Smooth muscle cell (in vitro differentiated cells): Measurements from ENCODE around the gene ZSWIM2. TPM values are rescaled to one million over a fixed set of nuclear protein-coding genes. Genes with fewer than 3 reads are reported as not detected.

Source experiments
- DNase-seq: peaks from one replicate; lab custom pipeline; 2025; ENCODE audit not compliant: unreplicated experiment; lab: John Stamatoyannopoulos, UW
- H2AFZ ChIP-seq: fragments of 200-600 bp; sonication (generic); 2 replicates; pipeline ENCODE4 v1.6.0; 2016; ENCODE audit warnings: antibody characterized with exemption, low read depth, mild to moderate bottlenecking
- H3F3A ChIP-seq: fragments of 200-600 bp; sonication (generic); 2 replicates; pipeline ENCODE4 v1.6.0; 2017; ENCODE audit warnings: antibody characterized with exemption, low read depth
- H3K27ac ChIP-seq: fragments of 200-600 bp; sonication (generic); 2 replicates; pipeline ENCODE4 v1.5.1; 2016; ENCODE audit warnings: low read depth, mild to moderate bottlenecking
- H3K27me3 ChIP-seq: fragments of 200-600 bp; sonication (generic); 2 replicates; pipeline ENCODE4 v1.6.1; 2016; ENCODE audit warnings: low read depth, mild to moderate bottlenecking
- H3K36me3 ChIP-seq: fragments of 200-600 bp; sonication (generic); 2 replicates; pipeline ENCODE4 v1.5.1; 2016; ENCODE audit warnings: low read depth
- H3K4me1 ChIP-seq: fragments of 200-600 bp; sonication (generic); 2 replicates; pipeline ENCODE4 v1.5.1; 2016; ENCODE audit warnings: low read depth
- H3K4me2 ChIP-seq: fragments of 200-600 bp; sonication (generic); 2 replicates; pipeline ENCODE4 v1.6.0; 2016; ENCODE audit warnings: mild to moderate bottlenecking
- H3K4me3 ChIP-seq: fragments of 200-600 bp; sonication (generic); 2 replicates; pipeline ENCODE4 v1.5.1; 2016; ENCODE audit warnings: mild to moderate bottlenecking
- H3K79me2 ChIP-seq: fragments of 200-600 bp; sonication (generic); 2 replicates; pipeline ENCODE4 v1.6.0; 2016; ENCODE audit warnings: low read depth, mild to moderate bottlenecking
- H3K9ac ChIP-seq: fragments of 200-600 bp; sonication (generic); 2 replicates; pipeline ENCODE4 v1.6.0; 2016; ENCODE audit warnings: low read depth
- H3K9me3 ChIP-seq: fragments of 200-600 bp; sonication (generic); replicated peaks from 2 replicates; pipeline ENCODE4 v1.5.1; 2016; ENCODE audit warnings: low read depth
- H4K20me1 ChIP-seq: fragments of 200-600 bp; sonication (generic); 2 replicates; pipeline ENCODE4 v1.6.0; 2016; ENCODE audit warnings: low read depth
- WGBS: methylation state at CpG from one replicate; pipeline ENCODE4 v1.1.7; 2016; ENCODE audit warnings: low lambda C conversion rate; 5-methylcytosine and 5-hydroxymethylcytosine counted together
- polyA plus RNA-seq: library from polyadenylated mRNA; unstranded; fragments of >200 nt; fragmentation: Nextera tagmentation; extraction: Ambion mirVana; gene quantifications from 2 replicates; pipeline ENCODE4 v1.2.1, GENCODE V29; 2016
- total RNA-seq: library from RNA; depleted of rRNA; stranded (reverse); fragments of >200 nt; gene quantifications from 2 replicates; pipeline ENCODE4 v1.2.3, GENCODE V29; 2014
- TF ChIP-seq, protein P1 (sequence below): fragments of 200-600 bp; sonication (generic); IDR thresholded peaks from 2 replicates; pipeline ENCODE4 v1.5.1; 2017; ENCODE audit warnings: borderline replicate concordance, mild to moderate bottlenecking, antibody characterized with exemption; ENCODE audit not compliant: insufficient read depth, poor library complexity, severe bottlenecking

The ZSWIM2 gene
- total and polyA plus RNA-seq, 2 experiments from 2014 or later = not detected

DNA sequence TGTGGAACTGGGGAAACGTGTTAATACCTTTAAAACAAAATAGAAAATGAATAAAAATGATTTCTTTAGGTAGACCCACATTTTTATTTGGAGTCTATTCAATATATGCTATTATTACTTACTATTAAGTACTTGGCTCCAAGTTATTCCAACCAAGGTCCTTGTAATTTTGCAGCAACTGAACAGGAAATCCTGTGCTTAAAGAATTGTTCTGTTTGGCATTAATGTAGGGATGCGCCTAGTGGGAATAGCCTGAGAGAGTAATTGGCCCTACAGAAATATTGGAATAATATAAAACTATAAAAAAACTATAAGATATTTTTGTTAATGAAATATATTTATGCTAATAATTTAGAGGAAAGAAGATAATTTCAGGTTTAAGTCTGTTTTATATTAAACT is 22.9 kb upstream of the ZSWIM2 start:
- H3K27ac ChIP-seq = no peak overlapping the region
- no peak overlapping the region for H3K4me3 ChIP-seq
- TF ChIP-seq, protein P1, sequence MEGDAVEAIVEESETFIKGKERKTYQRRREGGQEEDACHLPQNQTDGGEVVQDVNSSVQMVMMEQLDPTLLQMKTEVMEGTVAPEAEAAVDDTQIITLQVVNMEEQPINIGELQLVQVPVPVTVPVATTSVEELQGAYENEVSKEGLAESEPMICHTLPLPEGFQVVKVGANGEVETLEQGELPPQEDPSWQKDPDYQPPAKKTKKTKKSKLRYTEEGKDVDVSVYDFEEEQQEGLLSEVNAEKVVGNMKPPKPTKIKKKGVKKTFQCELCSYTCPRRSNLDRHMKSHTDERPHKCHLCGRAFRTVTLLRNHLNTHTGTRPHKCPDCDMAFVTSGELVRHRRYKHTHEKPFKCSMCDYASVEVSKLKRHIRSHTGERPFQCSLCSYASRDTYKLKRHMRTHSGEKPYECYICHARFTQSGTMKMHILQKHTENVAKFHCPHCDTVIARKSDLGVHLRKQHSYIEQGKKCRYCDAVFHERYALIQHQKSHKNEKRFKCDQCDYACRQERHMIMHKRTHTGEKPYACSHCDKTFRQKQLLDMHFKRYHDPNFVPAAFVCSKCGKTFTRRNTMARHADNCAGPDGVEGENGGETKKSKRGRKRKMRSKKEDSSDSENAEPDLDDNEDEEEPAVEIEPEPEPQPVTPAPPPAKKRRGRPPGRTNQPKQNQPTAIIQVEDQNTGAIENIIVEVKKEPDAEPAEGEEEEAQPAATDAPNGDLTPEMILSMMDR = no peak
- H4K20me1 ChIP-seq = no peaks in the 10 kb centered on the region
- H3F3A ChIP-seq = no peaks in the 10 kb centered on the region
- no peak overlapping the region for H3K4me2 ChIP-seq
- H3K9ac ChIP-seq = no peak overlapping the region
- H2AFZ ChIP-seq = no peak overlapping the region
- H3K4me1 ChIP-seq = no peaks in the 10 kb centered on the region
- H3K27me3 ChIP-seq = no peaks in the 10 kb centered on the region
- no peak for DNase-seq
- no peaks in the 10 kb centered on the region for H3K36me3 ChIP-seq
- WGBS = 78% methylated on average over 2 of the region's 2 CpGs
- H3K9me3 ChIP-seq = no peaks in the 10 kb centered on the region
- H3K79me2 ChIP-seq = no peaks in the 10 kb centered on the region

GRCh38 chr2:186868344-186868743 is 19.4 kb upstream of the ZSWIM2 start:
- DNase-seq = no peak
- 93% methylated on average over 1 of the region's 1 CpG for WGBS

DNA sequence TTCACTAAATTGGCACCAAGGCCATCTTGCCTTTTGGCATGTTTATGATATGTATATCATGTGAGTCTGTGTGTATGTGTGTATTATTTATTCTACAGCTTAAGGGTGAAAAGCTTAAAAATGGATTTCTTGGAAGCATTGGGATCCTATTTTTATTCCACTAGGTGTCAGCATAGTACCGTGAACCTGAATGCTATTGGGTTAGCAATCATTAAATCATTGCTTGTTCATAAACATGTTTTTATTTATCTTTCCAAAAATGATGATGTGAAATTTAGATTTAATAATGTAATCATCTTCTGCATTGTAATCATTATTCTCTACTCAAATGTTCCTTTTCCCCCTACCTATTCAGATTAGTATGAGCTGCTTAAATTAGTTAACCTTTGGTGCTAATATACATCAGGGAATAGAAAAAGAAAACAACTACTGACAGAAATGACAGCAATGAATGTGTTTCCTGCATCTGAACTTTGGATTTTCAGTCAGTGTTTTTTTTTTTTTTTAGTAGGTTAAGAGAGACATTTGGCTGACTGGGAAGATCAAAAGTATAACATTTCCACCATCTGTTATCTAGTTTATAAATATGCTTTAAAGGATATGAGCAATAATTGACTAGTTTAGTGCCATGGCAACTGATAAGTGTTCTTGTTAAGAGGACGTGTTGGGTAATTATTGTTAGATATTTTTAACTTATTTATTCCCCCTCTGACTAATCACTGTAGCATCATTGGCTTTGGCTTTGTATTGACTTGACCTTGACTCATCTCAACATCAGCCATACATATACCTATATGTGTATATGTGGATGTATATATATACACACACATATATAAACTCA is 14.1 kb upstream of the ZSWIM2 start:
- H2AFZ ChIP-seq = no peak overlapping the region
- H3K9me3 ChIP-seq = no peaks in the 10 kb centered on the region
- no peaks in the 10 kb centered on the region for H3K79me2 ChIP-seq
- no peak overlapping the region for H3K9ac ChIP-seq
- H4K20me1 ChIP-seq = no peaks in the 10 kb centered on the region
- no peak for DNase-seq
- no peak overlapping the region for H3K27ac ChIP-seq
- no peak overlapping the region for H3K4me2 ChIP-seq
- no peaks in the 10 kb centered on the region for H3K36me3 ChIP-seq
- H3K27me3 ChIP-seq = no peaks in the 10 kb centered on the region
- no peaks in the 10 kb centered on the region for H3F3A ChIP-seq
- TF ChIP-seq, protein P1 = peak; percentile 78
- no peak overlapping the region for H3K4me3 ChIP-seq
- 5% methylated on average over 2 of the region's 2 CpGs for WGBS
- H3K4me1 ChIP-seq = no peaks in the 10 kb centered on the region

More at GRCh38 chr2:186868344-186868743, 19.4 kb upstream of the ZSWIM2 start:
- H3K79me2 ChIP-seq = no peaks in the 10 kb centered on the region
- no peaks in the 10 kb centered on the region for H3K4me1 ChIP-seq
- no peak overlapping the region for H3K4me3 ChIP-seq
- TF ChIP-seq, protein P1 = no peak
- H3F3A ChIP-seq = no peaks in the 10 kb centered on the region
- H3K36me3 ChIP-seq = no peaks in the 10 kb centered on the region
- no peak overlapping the region for H3K9ac ChIP-seq
- no peaks in the 10 kb centered on the region for H3K9me3 ChIP-seq
- no peak overlapping the region for H2AFZ ChIP-seq
- no peak overlapping the region for H3K27ac ChIP-seq
- H4K20me1 ChIP-seq = no peaks in the 10 kb centered on the region
- no peaks in the 10 kb centered on the region for H3K27me3 ChIP-seq
- H3K4me2 ChIP-seq = no peak overlapping the region

- H4K20me1 ChIP-seq = no peaks in the 10 kb centered on the region
- WGBS = 93% methylated on average over 5 of the region's 5 CpGs
- H3K4me3 ChIP-seq = no peak overlapping the region
- no peaks in the 10 kb centered on the region for H3K36me3 ChIP-seq
- no peaks in the 10 kb centered on the region for H3K27me3 ChIP-seq
- no peaks in the 10 kb centered on the region for H3K4me1 ChIP-seq
- no peak for DNase-seq
- TF ChIP-seq, protein P1 = no peak
- no peak overlapping the region for H3K4me2 ChIP-seq
- H3F3A ChIP-seq = no peaks in the 10 kb centered on the region
- no peaks in the 10 kb centered on the region for H3K79me2 ChIP-seq
- H3K9ac ChIP-seq = no peak overlapping the region
- H2AFZ ChIP-seq = no peak overlapping the region
- H3K27ac ChIP-seq = no peak overlapping the region
- no peaks in the 10 kb centered on the region for H3K9me3 ChIP-seq
Measured at GRCh38 chr2:186855216-186855615, 6.2 kb upstream of the ZSWIM2 start.
